Measurements from ENCODE around the gene ACTR3.

DNA sequence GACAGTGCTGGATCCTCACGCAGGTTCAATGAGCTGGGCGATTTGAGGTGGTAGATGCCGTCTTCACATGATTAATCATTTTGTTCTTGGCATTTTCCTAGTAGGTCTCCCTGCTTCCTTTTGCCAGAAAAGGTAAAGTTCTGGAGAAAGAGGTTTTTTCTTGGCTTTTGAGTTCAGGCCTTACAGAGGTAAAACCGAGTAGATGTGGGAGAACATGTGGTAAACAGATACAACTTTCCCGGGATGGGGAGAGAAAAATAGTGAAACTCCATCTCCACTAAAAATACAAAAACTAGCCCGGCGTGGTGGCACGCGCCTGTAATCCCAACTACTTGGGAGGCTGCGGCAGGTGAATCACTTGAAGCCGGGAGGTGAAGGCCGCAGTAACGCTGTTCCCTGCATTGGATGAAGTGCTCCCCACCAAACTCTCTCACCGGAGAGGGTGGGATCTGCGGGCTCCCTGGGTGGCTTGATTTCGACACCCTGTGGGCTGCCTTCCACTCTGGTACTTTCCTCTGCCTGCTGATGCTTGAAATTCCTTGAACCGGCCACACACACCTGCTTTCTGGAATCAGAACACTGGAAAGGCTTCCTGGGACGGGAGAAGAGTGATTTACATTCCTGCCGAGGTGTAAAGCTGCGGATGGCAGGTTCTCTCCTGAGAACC, 88.8 kb downstream of the ACTR3 start:
- TF ChIP-seq, protein P1, sequence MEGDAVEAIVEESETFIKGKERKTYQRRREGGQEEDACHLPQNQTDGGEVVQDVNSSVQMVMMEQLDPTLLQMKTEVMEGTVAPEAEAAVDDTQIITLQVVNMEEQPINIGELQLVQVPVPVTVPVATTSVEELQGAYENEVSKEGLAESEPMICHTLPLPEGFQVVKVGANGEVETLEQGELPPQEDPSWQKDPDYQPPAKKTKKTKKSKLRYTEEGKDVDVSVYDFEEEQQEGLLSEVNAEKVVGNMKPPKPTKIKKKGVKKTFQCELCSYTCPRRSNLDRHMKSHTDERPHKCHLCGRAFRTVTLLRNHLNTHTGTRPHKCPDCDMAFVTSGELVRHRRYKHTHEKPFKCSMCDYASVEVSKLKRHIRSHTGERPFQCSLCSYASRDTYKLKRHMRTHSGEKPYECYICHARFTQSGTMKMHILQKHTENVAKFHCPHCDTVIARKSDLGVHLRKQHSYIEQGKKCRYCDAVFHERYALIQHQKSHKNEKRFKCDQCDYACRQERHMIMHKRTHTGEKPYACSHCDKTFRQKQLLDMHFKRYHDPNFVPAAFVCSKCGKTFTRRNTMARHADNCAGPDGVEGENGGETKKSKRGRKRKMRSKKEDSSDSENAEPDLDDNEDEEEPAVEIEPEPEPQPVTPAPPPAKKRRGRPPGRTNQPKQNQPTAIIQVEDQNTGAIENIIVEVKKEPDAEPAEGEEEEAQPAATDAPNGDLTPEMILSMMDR (IDR thresholded peaks at IDR 0.05; ENCODE audit: low read depth, low read length, poor library complexity, severe bottlenecking), result no peak
- no peak for TF ChIP-seq EZH2phosphoT487 (IDR thresholded peaks at IDR 0.05; ENCODE audit: borderline replicate concordance, low read length)
